ENCODE results near the gene TRIM69. TPM values are rescaled to one million over a fixed set of nuclear protein-coding genes. Genes with fewer than 3 reads are reported as not detected.
"Not testable (repeated sequence)": the region's sequence is repeated elsewhere in the genome, so short reads cannot be mapped to it uniquely, and the experiment has no call there.

The TRIM69 gene, protein sequence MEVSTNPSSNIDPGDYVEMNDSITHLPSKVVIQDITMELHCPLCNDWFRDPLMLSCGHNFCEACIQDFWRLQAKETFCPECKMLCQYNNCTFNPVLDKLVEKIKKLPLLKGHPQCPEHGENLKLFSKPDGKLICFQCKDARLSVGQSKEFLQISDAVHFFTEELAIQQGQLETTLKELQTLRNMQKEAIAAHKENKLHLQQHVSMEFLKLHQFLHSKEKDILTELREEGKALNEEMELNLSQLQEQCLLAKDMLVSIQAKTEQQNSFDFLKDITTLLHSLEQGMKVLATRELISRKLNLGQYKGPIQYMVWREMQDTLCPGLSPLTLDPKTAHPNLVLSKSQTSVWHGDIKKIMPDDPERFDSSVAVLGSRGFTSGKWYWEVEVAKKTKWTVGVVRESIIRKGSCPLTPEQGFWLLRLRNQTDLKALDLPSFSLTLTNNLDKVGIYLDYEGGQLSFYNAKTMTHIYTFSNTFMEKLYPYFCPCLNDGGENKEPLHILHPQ
- 10 to 100 TPM; 79.1 to 79.4 TPM for total RNA-seq

GRCh38 chr15:44736181-44736765 is at the start of gene TRIM69:
Gene TRIM69, plus strand, starts transcription at chr15:44736528. Its CDS starts 177 bp downstream, at chr15:44736705.
- Mint-ChIP-seq H3K4me1 (peaks cover 64% of the 10 kb centered on the region), H3K4me3 (peak within 1 kb of the TSS; percentile 77), H3K27ac (peak within 1 kb of the TSS; percentile 97), H3K27me3 (no peaks in the 10 kb centered on the region), H3K36me3 (peaks cover 22% of the 10 kb centered on the region), H3K9me3 (ENCODE audit: low read depth) (no peaks in the 10 kb centered on the region)
- ATAC-seq, result peak; percentile 40
- DNase-seq, result no peak
- CTCF ChIA-PET, result interaction anchor here (0.7 to 6.8 kb wide), 19 partner anchors 9 to 190 kb away, joined by 3 to 156 read pairs (median 12); partner anchors contain the start of genes B2M, PATL2 and SPG11

DNA sequence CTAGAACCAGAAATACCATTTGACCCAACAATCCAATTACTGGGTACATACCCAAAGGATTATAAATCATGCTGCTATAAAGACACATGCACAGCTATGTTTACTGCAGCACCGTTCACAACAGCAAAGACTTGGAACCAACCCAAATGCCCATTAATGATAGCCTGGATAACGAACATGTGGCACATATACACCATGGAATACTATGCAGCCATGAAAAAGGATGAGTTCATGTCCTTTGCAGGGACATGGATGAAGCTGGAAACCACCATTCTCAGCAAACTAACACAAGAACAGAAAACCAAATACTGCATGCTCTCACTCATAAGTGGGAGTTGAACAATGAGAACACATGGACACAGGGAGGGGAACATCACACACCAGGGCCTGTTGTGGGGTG is 47.0 kb upstream of the TRIM69 start:
- not testable (repeated sequence) for H3K9me3 Mint-ChIP-seq (ENCODE audit: low read depth); H3K4me3 Mint-ChIP-seq; DNase-seq; ATAC-seq; H3K27me3 Mint-ChIP-seq
- Mint-ChIP-seq H3K36me3 (peaks cover 40% of the 10 kb centered on the region), H3K4me1 (peaks cover 45% of the 10 kb centered on the region), H3K27ac (peak overlapping the region; percentile 61)
- CTCF ChIA-PET, result interaction anchor here (0.8 to 1.8 kb wide), 5 partner anchors 12 to 27 kb away, joined by 3 to 7 read pairs (median 3); no protein-coding TSS in a partner anchor

GRCh38 chr15:44690245-44690644 is 46.1 kb upstream of the TRIM69 start:
- peaks cover 43% of the 10 kb centered on the region for H3K4me1 Mint-ChIP-seq
- not testable (repeated sequence) for H3K4me3 Mint-ChIP-seq; H3K27me3 Mint-ChIP-seq; H3K9me3 Mint-ChIP-seq (ENCODE audit: low read depth)
- DNase-seq (peak; percentile 76), ATAC-seq (peak; percentile 80)
- H3K27ac Mint-ChIP-seq, result peak overlapping the region; percentile 64
- H3K36me3 Mint-ChIP-seq, result peaks cover 33% of the 10 kb centered on the region
- CTCF ChIA-PET, result interaction anchor here (0.7 to 2.2 kb wide), 9 partner anchors 9 to 67 kb away, joined by 3 to 8 read pairs (median 4); partner anchors contain the start of genes B2M and PATL2

DNA sequence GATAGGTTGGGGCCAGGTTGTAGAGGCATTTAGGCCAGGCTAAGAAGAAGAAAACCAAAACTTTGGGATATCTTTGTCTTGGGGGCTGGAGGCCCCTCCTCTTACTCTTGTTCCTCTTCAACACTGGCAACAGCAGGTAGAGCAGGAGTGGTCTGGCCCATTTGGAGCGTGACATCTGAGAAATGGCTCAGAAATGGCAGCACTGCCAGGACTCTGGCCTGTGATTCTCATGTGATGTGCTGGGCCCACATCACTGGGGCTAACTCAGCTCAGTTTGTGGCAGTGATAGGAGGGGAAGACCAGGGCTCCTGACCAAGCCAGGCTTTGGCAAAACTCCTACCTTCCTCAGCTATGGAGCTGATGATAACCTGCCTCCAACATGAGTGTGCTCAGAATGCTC is 43.7 kb upstream of the TRIM69 start:
- Mint-ChIP-seq H3K36me3 (peaks cover 15% of the 10 kb centered on the region), H3K4me1 (peaks cover 33% of the 10 kb centered on the region), H3K27me3 (peaks cover 2% of the 10 kb centered on the region), H3K27ac (no peak overlapping the region), H3K9me3 (ENCODE audit: low read depth) (peaks cover 5% of the 10 kb centered on the region), H3K4me3 (no peak overlapping the region)
- ATAC-seq (no peak), DNase-seq (no peak)
- CTCF ChIA-PET, result interaction anchor here (0.6 to 2.2 kb wide), 9 partner anchors 8 to 473 kb away, joined by 3 to 7 read pairs (median 3); no protein-coding TSS in a partner anchor

- CTCF ChIA-PET, result interaction anchor here (1.6 to 3.1 kb wide), 3 partner anchors 17 to 30 kb away, joined by 4 to 16 read pairs (median 10); partner anchors contain the start of gene SPG11
- H3K36me3 Mint-ChIP-seq, result peaks cover 3% of the 10 kb centered on the region
- DNase-seq (no peak), ATAC-seq (no peak)
- H3K27me3 Mint-ChIP-seq, result peaks cover 5% of the 10 kb centered on the region
- no peak overlapping the region for H3K4me3 Mint-ChIP-seq
- no peaks in the 10 kb centered on the region for H3K9me3 Mint-ChIP-seq (ENCODE audit: low read depth)
- no peak overlapping the region for H3K27ac Mint-ChIP-seq
- peaks cover 20% of the 10 kb centered on the region for H3K4me1 Mint-ChIP-seq
These were observed 41.9 kb upstream of the TRIM69 start for GRCh38 chr15:44694416-44694815.

DNA sequence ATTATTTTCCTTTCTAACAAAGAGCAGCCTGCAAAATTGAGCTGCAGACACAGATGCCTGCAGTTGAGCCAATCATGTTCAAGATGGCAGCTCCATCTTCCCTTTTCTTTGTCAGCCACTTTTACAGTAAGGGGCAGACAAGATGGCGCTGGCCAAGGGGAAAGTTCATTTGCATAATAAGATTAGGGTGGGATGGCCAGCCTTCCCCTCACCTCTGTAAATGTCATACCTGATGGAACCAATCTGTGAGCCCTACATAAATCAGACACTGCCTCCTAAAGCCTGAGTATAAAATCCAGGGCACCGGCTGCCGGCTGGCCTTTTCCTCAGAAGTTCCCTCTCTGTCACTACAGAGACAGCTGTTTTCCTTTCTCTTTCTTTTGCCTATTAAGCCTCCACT is 41.0 kb upstream of the TRIM69 start:
- peaks cover 14% of the 10 kb centered on the region for H3K4me1 Mint-ChIP-seq
- DNase-seq (no peak), ATAC-seq (no peak)
- CTCF ChIA-PET, result interaction anchor here (1.6 to 3.1 kb wide), 3 partner anchors 17 to 31 kb away, joined by 4 to 16 read pairs (median 10); partner anchors contain the start of gene SPG11
- H3K27me3 Mint-ChIP-seq, result peaks cover 5% of the 10 kb centered on the region
- H3K36me3 Mint-ChIP-seq, result peaks cover 8% of the 10 kb centered on the region
- no peak overlapping the region for H3K4me3 Mint-ChIP-seq
- no peak overlapping the region for H3K27ac Mint-ChIP-seq
- H3K9me3 Mint-ChIP-seq (ENCODE audit: low read depth), result no peaks in the 10 kb centered on the region

GRCh38 chr15:44697014-44697413 is 39.3 kb upstream of the TRIM69 start:
- H3K36me3 Mint-ChIP-seq, result peaks cover 21% of the 10 kb centered on the region
- peaks cover 5% of the 10 kb centered on the region for H3K27me3 Mint-ChIP-seq
- H3K4me3 Mint-ChIP-seq, result no peak overlapping the region
- CTCF ChIA-PET, result interaction anchor here (3.0 to 3.1 kb wide), 2 partner anchors 19 to 33 kb away, joined by 10 to 16 read pairs; partner anchors contain the start of gene SPG11
- peaks cover under 1% of the 10 kb centered on the region for H3K9me3 Mint-ChIP-seq (ENCODE audit: low read depth)
- no peak overlapping the region for H3K27ac Mint-ChIP-seq
- peaks cover 20% of the 10 kb centered on the region for H3K4me1 Mint-ChIP-seq
- no peak for DNase-seq
- ATAC-seq, result no peak

- Mint-ChIP-seq H3K4me1 (peaks cover 22% of the 10 kb centered on the region), H3K9me3 (ENCODE audit: low read depth) (peaks cover 9% of the 10 kb centered on the region), H3K27me3 (peaks cover 5% of the 10 kb centered on the region), H3K36me3 (peaks cover 34% of the 10 kb centered on the region), H3K27ac (no peak overlapping the region), H3K4me3 (no peak overlapping the region)
- CTCF ChIA-PET, result interaction anchor here (0.5 to 1.1 kb wide), 6 partner anchors 9 to 36 kb away, joined by 3 to 5 read pairs (median 3); partner anchors contain the start of genes B2M, PATL2 and SPG11
- ATAC-seq, result no peak
- no peak for DNase-seq
These were observed 37.7 kb upstream of the TRIM69 start for GRCh38 chr15:44698641-44699040.

DNA sequence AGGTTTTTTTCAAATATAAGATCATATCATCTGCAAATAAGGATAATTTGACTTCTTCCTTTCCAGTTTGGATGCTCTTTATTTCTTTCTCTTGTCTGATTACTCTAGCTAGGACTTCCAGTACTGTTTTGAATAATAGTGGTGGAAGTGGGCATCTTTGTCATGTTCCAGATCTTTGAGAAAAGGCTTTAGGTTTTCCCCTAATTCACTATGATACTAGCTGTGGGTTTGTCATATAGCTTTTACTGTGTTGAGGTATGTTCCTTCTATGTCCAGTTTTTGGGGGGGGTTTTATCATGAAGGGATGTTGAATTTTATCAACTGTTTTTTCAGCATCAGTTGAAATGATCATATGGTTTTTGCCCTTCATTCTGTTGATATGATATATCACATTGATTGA is 35.7 kb upstream of the TRIM69 start:
- not testable (repeated sequence) for ATAC-seq, H3K27ac Mint-ChIP-seq, H3K27me3 Mint-ChIP-seq, DNase-seq, H3K4me3 Mint-ChIP-seq
- H3K36me3 Mint-ChIP-seq, result peaks cover 48% of the 10 kb centered on the region
- peaks cover 15% of the 10 kb centered on the region for H3K4me1 Mint-ChIP-seq
- H3K9me3 Mint-ChIP-seq (ENCODE audit: low read depth), result peaks cover 13% of the 10 kb centered on the region
- CTCF ChIA-PET, result interaction anchor here (1.3 to 1.7 kb wide), 2 partner anchors 9 to 31 kb away, joined by 4 to 7 read pairs; no protein-coding TSS in a partner anchor

- ATAC-seq, result no peak
- Mint-ChIP-seq H3K4me1 (peaks cover 27% of the 10 kb centered on the region), H3K27me3 (no peaks in the 10 kb centered on the region), H3K9me3 (ENCODE audit: low read depth) (peaks cover 13% of the 10 kb centered on the region), H3K36me3 (peaks cover 58% of the 10 kb centered on the region), H3K4me3 (no peak overlapping the region), H3K27ac (no peak overlapping the region)
- CTCF ChIA-PET, result interaction anchor here (1.1 to 11.9 kb wide), 3 partner anchors 13 to 41 kb away, joined by 3 to 232 read pairs (median 3); partner anchors contain the start of genes SPG11 and TRIM69
- DNase-seq, result no peak
These were observed 30.3 kb upstream of the TRIM69 start for GRCh38 chr15:44705986-44706385.

GRCh38 chr15:44706401-44706800 is 29.9 kb upstream of the TRIM69 start:
- DNase-seq (no peak), ATAC-seq (no peak)
- H3K4me3 Mint-ChIP-seq, result no peak overlapping the region
- CTCF ChIA-PET, result interaction anchor here (1.1 to 11.9 kb wide), 2 partner anchors 14 to 41 kb away, joined by 3 to 232 read pairs; partner anchors contain the start of gene SPG11
- H3K4me1 Mint-ChIP-seq, result peaks cover 25% of the 10 kb centered on the region
- H3K27me3 Mint-ChIP-seq, result no peaks in the 10 kb centered on the region
- peaks cover 58% of the 10 kb centered on the region for H3K36me3 Mint-ChIP-seq
- H3K9me3 Mint-ChIP-seq (ENCODE audit: low read depth), result peaks cover 13% of the 10 kb centered on the region
- no peak overlapping the region for H3K27ac Mint-ChIP-seq

DNA sequence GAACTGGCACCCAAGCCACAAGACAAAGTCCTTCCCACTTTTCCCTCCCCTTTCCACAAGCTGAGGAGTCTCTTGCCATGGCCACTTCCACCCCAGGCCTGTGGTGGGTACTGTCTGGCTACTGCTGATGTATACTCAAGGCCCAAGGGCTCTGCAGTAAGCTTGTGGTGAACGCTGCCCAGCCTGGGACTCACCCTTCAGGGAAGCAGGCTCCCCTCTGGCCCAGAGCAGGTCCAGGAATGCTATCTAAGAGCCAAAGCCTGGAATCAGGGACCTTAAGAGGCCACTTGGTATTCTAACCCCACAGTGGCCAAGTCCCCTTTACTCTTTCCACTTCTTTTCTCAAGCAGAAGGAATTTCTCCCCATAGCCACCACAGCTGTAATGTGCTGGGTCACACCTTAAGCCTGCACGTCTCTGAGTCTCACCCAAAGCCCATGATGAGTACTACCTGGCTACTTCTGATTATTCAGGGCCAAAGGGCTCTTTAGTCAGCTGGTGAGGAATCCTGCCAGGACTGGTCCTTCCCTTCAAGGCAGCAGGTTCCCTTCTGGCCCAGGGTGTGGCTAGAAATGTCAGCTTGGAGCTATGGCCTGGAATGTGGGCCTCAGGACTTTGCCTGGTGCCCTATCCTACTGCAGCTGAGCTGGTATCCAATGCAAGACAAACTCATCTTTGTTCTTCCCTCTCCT is 29.2 kb upstream of the TRIM69 start:
- Mint-ChIP-seq H3K27me3 (no peaks in the 10 kb centered on the region), H3K27ac (no peak overlapping the region), H3K4me3 (no peak overlapping the region), H3K9me3 (ENCODE audit: low read depth) (peaks cover 12% of the 10 kb centered on the region), H3K36me3 (peaks cover 59% of the 10 kb centered on the region), H3K4me1 (peaks cover 21% of the 10 kb centered on the region)
- DNase-seq (no peak), ATAC-seq (no peak)
- CTCF ChIA-PET, result interaction anchor here (1.1 to 11.9 kb wide), 4 partner anchors 8 to 42 kb away, joined by 3 to 232 read pairs (median 4); partner anchors contain the start of gene SPG11
